PC-3 (cell line): ENCODE results near the gene ENPP1. TPM values are rescaled to one million over a fixed set of nuclear protein-coding genes. Genes with fewer than 3 reads are reported as not detected.

Experiments used
- ATAC-seq: fragments of 200-7000 bp; cut with Tn5 transposase; 2 replicates; pipeline ENCODE4 v1.9.1; 2020; ENCODE audit warnings: mild to moderate bottlenecking, moderate library complexity
- BruUV-seq: library from RNA; stranded (reverse); fragments of 400-500 nt; replicated peaks from 2 replicates; lab custom pipeline; 2021; lab: Mats Ljungman, UMichigan
- CTCF ChIA-PET: fragments of 300-600 bp; sonication (Branson Sonifier 250); formaldehyde crosslinking; loops from one replicate; lab custom pipeline; 2022; ENCODE audit warnings: antibody characterized with exemption; lab: Charles Lee
- POLR2A ChIA-PET: fragments of 300-600 bp; sonication (Branson Sonifier 250); formaldehyde crosslinking; loops from one replicate; lab custom pipeline; 2022; ENCODE audit warnings: antibody characterized with exemption; ENCODE audit not compliant: unreplicated experiment; lab: Charles Lee
- DNase-seq: peaks from one replicate; pipeline ENCODE4 v3.0.0-alpha.2; 2015
- H2AFZ ChIP-seq: fragments of 300-600 bp; sonication (generic); 2 replicates; pipeline ENCODE4 v1.6.0; 2016; ENCODE audit warnings: antibody characterized with exemption, low read length
- H3F3A ChIP-seq: fragments of 300-600 bp; sonication (generic); one replicate; pipeline ENCODE4 v1.6.0; 2017; ENCODE audit warnings: antibody characterized with exemption, low read length, control low read depth, mild to moderate bottlenecking; ENCODE audit not compliant: unreplicated experiment
- H3K27ac ChIP-seq: fragments of 300-600 bp; sonication (generic); 2 replicates; pipeline ENCODE4 v1.5.1; 2016; ENCODE audit warnings: mild to moderate bottlenecking, low read length
- H3K27me3 ChIP-seq: fragments of 300-600 bp; sonication (generic); 2 replicates; pipeline ENCODE4 v1.6.1; 2016; ENCODE audit warnings: low read length, mixed read lengths
- H3K36me3 ChIP-seq: fragments of 300-600 bp; sonication (generic); 2 replicates; pipeline ENCODE4 v1.6.1; 2016; ENCODE audit warnings: low read depth, mixed run types, low read length, mixed read lengths
- H3K4me1 ChIP-seq: fragments of 300-600 bp; sonication (generic); 2 replicates; pipeline ENCODE4 v1.5.1; 2016; ENCODE audit warnings: low read length; ENCODE audit not compliant: insufficient read depth
- H3K4me2 ChIP-seq: fragments of 300-600 bp; sonication (generic); 2 replicates; pipeline ENCODE4 v1.6.0; 2016; ENCODE audit warnings: low read length
- H3K4me3 ChIP-seq: fragments of 300-600 bp; sonication (generic); 2 replicates; pipeline ENCODE4 v1.5.1; 2016; ENCODE audit warnings: mild to moderate bottlenecking, low read length, mixed read lengths
- H3K79me2 ChIP-seq: fragments of 300-600 bp; sonication (generic); 2 replicates; pipeline ENCODE4 v1.6.1; 2017; ENCODE audit warnings: low read length, mixed read lengths
- H3K9ac ChIP-seq: fragments of 300-600 bp; sonication (generic); 2 replicates; pipeline ENCODE4 v1.6.0; 2016; ENCODE audit warnings: mild to moderate bottlenecking, low read length
- H3K9me2 ChIP-seq: fragments of 300-600 bp; sonication (generic); replicated peaks from 2 replicates; pipeline ENCODE4 v1.6.1; 2016; ENCODE audit warnings: mixed run types, low read length, mixed read lengths
- H3K9me3 ChIP-seq: fragments of 300-600 bp; sonication (generic); 2 replicates; pipeline ENCODE4 v1.6.1; 2016; ENCODE audit warnings: low read length, mixed read lengths
- H4K20me1 ChIP-seq: fragments of 300-600 bp; sonication (generic); 2 replicates; pipeline ENCODE4 v1.6.1; 2016; ENCODE audit warnings: low read length, mixed read lengths
- CTCF ChIP-seq: fragments of 300-600 bp; sonication (generic); conservative IDR thresholded peaks from 2 replicates; pipeline ENCODE4 v1.5.1; 2017; ENCODE audit warnings: antibody characterized with exemption, low read depth, mild to moderate bottlenecking, low read length
- EZH2 ChIP-seq: fragments of 300-600 bp; sonication (generic); IDR thresholded peaks from one replicate; pipeline ENCODE4 v1.6.1; 2017; ENCODE audit warnings: antibody characterized with exemption, mild to moderate bottlenecking, low read length; ENCODE audit not compliant: unreplicated experiment
- EZH2phosphoT487 ChIP-seq: fragments of 300-600 bp; sonication (generic); IDR thresholded peaks from 2 replicates; pipeline ENCODE4 v1.6.1; 2018; ENCODE audit warnings: mild to moderate bottlenecking, antibody characterized with exemption, low read length, borderline replicate concordance
- intact Hi-C: fragments of 100-400 bp; cut with micrococcal nuclease; formaldehyde crosslinking; loops from 2 replicates; pipeline ENCODE4 v1.9.0; 2023
- total RNA-seq: library from RNA; depleted of rRNA; stranded (reverse); fragments of >200 nt; gene quantifications from 2 replicates; pipeline ENCODE4 v1.2.3, GENCODE V29; 2014

Gene ENPP1
- total RNA-seq, 1 experiment from 2014 or later, result 5.1 TPM

- H3K27ac ChIP-seq, result peak overlapping the region; percentile 65
- no peak overlapping the region for H2AFZ ChIP-seq
- peak overlapping the region; percentile 63 for H3K4me2 ChIP-seq
- no peaks in the 10 kb centered on the region for H3K27me3 ChIP-seq
- ATAC-seq (peak; percentile 82), DNase-seq (peak; percentile 67)
- no peak overlapping the region; the same call in 1 of the 2 replicates for H3K9ac ChIP-seq
- TF ChIP-seq EZH2phosphoT487 (no peak), EZH2 (no peak), CTCF (no peak)
- no TSS peak for BruUV-seq
- H4K20me1 ChIP-seq, result no peaks in the 10 kb centered on the region
- POLR2A ChIA-PET, result no interaction called here
- H3K4me3 ChIP-seq, result no peak overlapping the region
- H3K79me2 ChIP-seq, result no peaks in the 10 kb centered on the region
- H3K9me3 ChIP-seq, result no peaks in the 10 kb centered on the region
- H3F3A ChIP-seq, result no peaks in the 10 kb centered on the region
- no peaks in the 10 kb centered on the region for H3K36me3 ChIP-seq
- CTCF ChIA-PET, result no interaction called here
- H3K4me1 ChIP-seq, result peaks cover 23% of the 10 kb centered on the region
- H3K9me2 ChIP-seq, result no peaks in the 10 kb centered on the region
- intact Hi-C loops, result no loop called here
Measured at GRCh38 chr6:131761060-131761761, 46.6 kb upstream of the ENPP1 start.

- no TSS peak for BruUV-seq
- TF ChIP-seq CTCF (no peak), EZH2phosphoT487 (no peak), EZH2 (no peak)
- no peaks in the 10 kb centered on the region for H3K27me3 ChIP-seq
- H3F3A ChIP-seq, result no peaks in the 10 kb centered on the region
- POLR2A ChIA-PET, result no interaction called here
- peak overlapping the region; percentile 63 for H3K4me2 ChIP-seq
- H3K27ac ChIP-seq, result peak overlapping the region; percentile 65
- no peaks in the 10 kb centered on the region for H3K9me2 ChIP-seq
- ATAC-seq (no peak), DNase-seq (no peak)
- intact Hi-C loops, result no loop called here
- H3K4me1 ChIP-seq, result peaks cover 18% of the 10 kb centered on the region
- no peaks in the 10 kb centered on the region for H3K36me3 ChIP-seq
- no peaks in the 10 kb centered on the region for H3K9me3 ChIP-seq
- H4K20me1 ChIP-seq, result no peaks in the 10 kb centered on the region
- no peak overlapping the region for H3K4me3 ChIP-seq
- H2AFZ ChIP-seq, result no peak overlapping the region
- H3K79me2 ChIP-seq, result no peaks in the 10 kb centered on the region
- CTCF ChIA-PET, result no interaction called here
- H3K9ac ChIP-seq, result no peak overlapping the region
Measured at GRCh38 chr6:131761762-131762067, 46.1 kb upstream of the ENPP1 start.

GRCh38 chr6:131762984-131763383 lies 44.8 kb upstream of the ENPP1 start:
- Histone ChIP-seq H3K9me2 (no peaks in the 10 kb centered on the region), H4K20me1 (no peaks in the 10 kb centered on the region), H3K27me3 (no peaks in the 10 kb centered on the region), H3K9me3 (no peaks in the 10 kb centered on the region), H3K4me2 (no peak overlapping the region), H3K27ac (no peak overlapping the region), H3K36me3 (no peaks in the 10 kb centered on the region), H3K4me3 (no peak overlapping the region), H3F3A (no peaks in the 10 kb centered on the region), H2AFZ (no peak overlapping the region), H3K79me2 (no peaks in the 10 kb centered on the region), H3K4me1 (peaks cover 13% of the 10 kb centered on the region), H3K9ac (no peak overlapping the region)
- DNase-seq (no peak), ATAC-seq (no peak)
- ChIA-PET POLR2A (no interaction called here), CTCF (no interaction called here)
- no peak for TF ChIP-seq CTCF
- TF ChIP-seq EZH2phosphoT487, result no peak
- TF ChIP-seq EZH2, result no peak
- BruUV-seq, result no TSS peak
- intact Hi-C loops, result no loop called here
